GM23248 (cell line): ENCODE measurements around the gene ELMO1. TPM values are rescaled to one million over a fixed set of nuclear protein-coding genes. Genes with fewer than 3 reads are reported as not detected.

Experiments
- DNase-seq: peaks from one replicate; pipeline ENCODE4 v3.0.0-alpha.2; 2015
- H2AFZ ChIP-seq: fragments of 200-600 bp; sonication (generic); 2 replicates; pipeline ENCODE4 v1.6.1; 2016; ENCODE audit warnings: antibody characterized with exemption
- H3F3A ChIP-seq: fragments of 200-600 bp; sonication (generic); 2 replicates; pipeline ENCODE4 v1.6.1; 2016; ENCODE audit warnings: mild to moderate bottlenecking, antibody characterized with exemption, mixed run types; ENCODE audit not compliant: insufficient read depth
- H3K27ac ChIP-seq: fragments of 200-600 bp; sonication (generic); 2 replicates; pipeline ENCODE4 v1.5.1; 2016; ENCODE audit warnings: mild to moderate bottlenecking
- H3K27me3 ChIP-seq: fragments of 200-600 bp; sonication (generic); replicated peaks from 2 replicates; pipeline ENCODE4 v1.6.1; 2016; ENCODE audit warnings: mild to moderate bottlenecking; ENCODE audit not compliant: insufficient read depth
- H3K36me3 ChIP-seq: fragments of 200-600 bp; sonication (generic); 2 replicates; pipeline ENCODE4 v1.6.1; 2016; ENCODE audit warnings: low read depth, mild to moderate bottlenecking
- H3K4me1 ChIP-seq: fragments of 200-600 bp; sonication (generic); 2 replicates; pipeline ENCODE4 v1.6.1; 2016; ENCODE audit warnings: mild to moderate bottlenecking; ENCODE audit not compliant: insufficient read depth
- H3K4me2 ChIP-seq: fragments of 200-600 bp; sonication (generic); one replicate; pipeline ENCODE4 v1.6.1; 2016; ENCODE audit warnings: mild to moderate bottlenecking; ENCODE audit not compliant: unreplicated experiment
- H3K4me3 ChIP-seq: fragments of 200-600 bp; sonication (generic); 2 replicates; pipeline ENCODE4 v1.5.1; 2016; ENCODE audit warnings: mild to moderate bottlenecking
- H3K79me2 ChIP-seq: fragments of 200-600 bp; sonication (generic); 2 replicates; pipeline ENCODE4 v1.6.1; 2016; ENCODE audit warnings: mild to moderate bottlenecking; ENCODE audit not compliant: insufficient read depth
- H3K9ac ChIP-seq: fragments of 200-600 bp; sonication (generic); 2 replicates; pipeline ENCODE4 v1.6.1; 2016; ENCODE audit warnings: mild to moderate bottlenecking
- H3K9me2 ChIP-seq: fragments of 200-600 bp; sonication (generic); 2 replicates; pipeline ENCODE4 v1.6.1; 2016; ENCODE audit warnings: mixed run types, mild to moderate bottlenecking, moderate library complexity; ENCODE audit not compliant: insufficient read depth
- H3K9me3 ChIP-seq: fragments of 200-600 bp; sonication (generic); one replicate; pipeline ENCODE4 v1.6.1; 2017; ENCODE audit warnings: low read depth
- H4K20me1 ChIP-seq: fragments of 200-600 bp; sonication (generic); 2 replicates; pipeline ENCODE4 v1.6.0; 2016; ENCODE audit not compliant: insufficient read depth
- EZH2 ChIP-seq: fragments of 200-600 bp; sonication (generic); IDR thresholded peaks from 2 replicates; pipeline ENCODE4 v1.6.1; 2018; ENCODE audit warnings: antibody characterized with exemption, mild to moderate bottlenecking; ENCODE audit not compliant: insufficient read depth, poor library complexity, severe bottlenecking
- EZH2phosphoT487 ChIP-seq: fragments of 200-600 bp; sonication (generic); IDR thresholded peaks from 2 replicates; pipeline ENCODE4 v1.6.1; 2018; ENCODE audit warnings: antibody characterized with exemption, moderate library complexity, mild to moderate bottlenecking, low read depth; ENCODE audit not compliant: insufficient read depth
- WGBS, 2 experiments: methylation state at CpG; one replicate each; pipeline ENCODE4 v1.1.6; 2015 to 2017; ENCODE audit warnings: low lambda C conversion rate in 2 of 2, low coverage in 1 of 2; ENCODE audit errors: missing lambda C conversion rate in 2 of 2; 5-methylcytosine and 5-hydroxymethylcytosine counted together
- in situ Hi-C: fragments of 300-500 bp; cut with MboI; formaldehyde crosslinking; loops from 2 replicates; pipeline ENCODE4 v1.15.0; 2020
- polyA plus RNA-seq: library from polyadenylated mRNA; unstranded; fragments of >200 nt; fragmentation: Nextera tagmentation; extraction: Ambion mirVana; gene quantifications from 2 replicates; pipeline ENCODE4 v1.2.1, GENCODE V29; 2016
- total RNA-seq: library from RNA; depleted of rRNA; stranded (reverse); fragments of >200 nt; shearing (Covaris generic); gene quantifications from 2 replicates; pipeline ENCODE4 v1.2.3, GENCODE V29; 2014

ELMO1 gene
- total and polyA plus RNA-seq, 2 experiments from 2014 or later, result not detected

- H3K4me3 ChIP-seq, result no peak overlapping the region
- H3K9ac ChIP-seq, result no peak overlapping the region
- no peaks in the 10 kb centered on the region for H3K36me3 ChIP-seq
- 48 to 60% methylated on average over 2 of the region's 2 CpGs for WGBS, 2 experiments
- no peak overlapping the region for H3K27ac ChIP-seq
- H3F3A ChIP-seq, result no peaks in the 10 kb centered on the region
- no peaks in the 10 kb centered on the region for H3K4me1 ChIP-seq
- H3K79me2 ChIP-seq, result no peaks in the 10 kb centered on the region
- TF ChIP-seq EZH2 (no peak), EZH2phosphoT487 (no peak)
- no peaks in the 10 kb centered on the region for H3K27me3 ChIP-seq
- H3K4me2 ChIP-seq, result no peak overlapping the region
- DNase-seq, result no peak
- H3K9me2 ChIP-seq, result no peaks in the 10 kb centered on the region
- in situ Hi-C loops, result no loop called here
- H3K9me3 ChIP-seq, result no peaks in the 10 kb centered on the region
- no peak overlapping the region for H2AFZ ChIP-seq
- no peaks in the 10 kb centered on the region for H4K20me1 ChIP-seq
These were observed 379.3 kb downstream of the ELMO1 start for GRCh38 chr7:37069336-37069735.

DNA sequence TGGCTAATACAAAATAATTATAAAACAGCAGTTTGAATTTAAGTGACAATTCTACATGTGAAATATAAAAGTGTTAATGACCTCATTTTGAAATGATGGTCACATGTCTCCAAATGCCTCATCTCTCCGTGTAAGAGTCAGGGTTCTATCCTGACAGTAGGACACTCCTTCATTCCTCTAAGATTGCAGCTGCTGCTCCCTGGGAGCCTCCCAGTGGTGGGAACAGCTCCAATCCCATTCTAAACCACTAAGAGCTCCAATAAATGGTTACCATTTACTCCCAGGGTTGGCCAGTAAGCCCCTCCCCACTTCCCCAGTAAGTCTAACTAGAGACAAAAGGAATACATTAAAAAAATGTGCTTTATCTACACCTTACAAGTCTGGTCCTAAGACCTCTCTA, 379.8 kb downstream of the ELMO1 start:
- H3K4me2 ChIP-seq, result no peak overlapping the region
- in situ Hi-C loops, result no loop called here
- H2AFZ ChIP-seq, result no peak overlapping the region
- H3K4me3 ChIP-seq, result no peak overlapping the region
- H3K9me3 ChIP-seq, result no peaks in the 10 kb centered on the region
- H4K20me1 ChIP-seq, result no peaks in the 10 kb centered on the region
- H3F3A ChIP-seq, result no peaks in the 10 kb centered on the region
- DNase-seq, result no peak
- H3K27ac ChIP-seq, result no peak overlapping the region
- H3K36me3 ChIP-seq, result no peaks in the 10 kb centered on the region
- H3K9me2 ChIP-seq, result no peaks in the 10 kb centered on the region
- H3K27me3 ChIP-seq, result no peaks in the 10 kb centered on the region
- H3K79me2 ChIP-seq, result no peaks in the 10 kb centered on the region
- no peaks in the 10 kb centered on the region for H3K4me1 ChIP-seq
- WGBS, 2 experiments, result 0 to 3% methylated on average over 1 of the region's 1 CpG
- no peak overlapping the region for H3K9ac ChIP-seq
- no peak for TF ChIP-seq EZH2phosphoT487
- TF ChIP-seq EZH2, result no peak

DNA sequence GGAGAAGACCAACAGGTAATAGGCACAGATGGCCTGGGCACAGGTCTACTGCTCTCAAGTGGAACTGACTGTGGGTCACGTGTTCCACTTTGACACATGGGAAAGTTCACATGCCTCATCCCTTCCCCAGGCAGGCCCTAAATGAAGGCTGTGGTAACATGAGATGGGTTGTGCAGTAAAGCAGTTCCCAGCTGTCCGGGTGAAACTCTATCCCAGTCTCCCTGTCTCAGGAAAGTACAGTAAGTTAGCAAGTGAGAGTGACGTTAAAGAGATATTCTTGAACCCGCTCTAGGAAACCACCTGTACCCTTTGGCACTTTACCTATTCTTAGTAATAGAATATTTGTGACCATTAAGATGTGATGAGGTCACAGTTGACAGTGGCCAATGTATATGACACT, 380.6 kb downstream of the ELMO1 start:
- Histone ChIP-seq H3K79me2 (no peaks in the 10 kb centered on the region), H3K4me2 (no peak overlapping the region), H3K9ac (no peak overlapping the region), H3F3A (no peaks in the 10 kb centered on the region), H3K9me2 (no peaks in the 10 kb centered on the region), H3K9me3 (no peaks in the 10 kb centered on the region), H3K27me3 (no peaks in the 10 kb centered on the region), H3K36me3 (no peaks in the 10 kb centered on the region), H3K4me3 (no peak overlapping the region), H2AFZ (no peak overlapping the region), H3K4me1 (no peaks in the 10 kb centered on the region), H4K20me1 (no peaks in the 10 kb centered on the region), H3K27ac (no peak overlapping the region)
- in situ Hi-C loops, result no loop called here
- DNase-seq, result no peak
- TF ChIP-seq EZH2phosphoT487 (no peak), EZH2 (no peak)
- 37 to 43% methylated on average over 4 of the region's 4 CpGs for WGBS, 2 experiments

- Histone ChIP-seq H3K4me1 (no peaks in the 10 kb centered on the region), H3K79me2 (no peaks in the 10 kb centered on the region), H3K9me3 (no peaks in the 10 kb centered on the region), H3K27ac (no peak overlapping the region), H2AFZ (no peak overlapping the region), H3K4me3 (no peak overlapping the region), H3K27me3 (no peaks in the 10 kb centered on the region), H3K4me2 (no peak overlapping the region), H3K9me2 (no peaks in the 10 kb centered on the region), H3K9ac (no peak overlapping the region), H3K36me3 (no peaks in the 10 kb centered on the region), H3F3A (no peaks in the 10 kb centered on the region), H4K20me1 (no peaks in the 10 kb centered on the region)
- TF ChIP-seq EZH2phosphoT487, result no peak
- no peak for TF ChIP-seq EZH2
- in situ Hi-C loops, result no loop called here
- DNase-seq, result no peak
- 55 to 63% methylated on average over 5 of the region's 5 CpGs for WGBS, 2 experiments
These were observed 382.8 kb downstream of the ELMO1 start for GRCh38 chr7:37065779-37066271.

DNA sequence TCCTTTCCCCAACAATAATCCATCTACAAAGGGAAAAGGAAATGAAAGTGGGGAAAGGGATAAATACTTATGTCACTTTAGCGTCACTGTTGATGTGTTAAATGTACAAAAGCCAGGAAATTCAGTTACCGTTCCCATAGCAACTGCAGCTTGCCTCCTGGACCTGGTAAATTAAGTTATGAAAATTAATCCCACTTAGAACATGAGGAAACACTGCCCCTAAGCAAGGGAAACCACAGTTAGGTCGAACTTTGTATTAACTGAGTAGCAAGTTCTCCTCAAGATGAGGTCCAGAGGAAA, 386.2 kb downstream of the ELMO1 start:
- Histone ChIP-seq H4K20me1 (no peaks in the 10 kb centered on the region), H3K4me2 (no peak overlapping the region), H3K9ac (no peak overlapping the region), H3K27ac (no peak overlapping the region), H3K9me2 (no peaks in the 10 kb centered on the region), H3K36me3 (no peaks in the 10 kb centered on the region), H2AFZ (no peak overlapping the region), H3K79me2 (no peaks in the 10 kb centered on the region), H3K4me3 (no peak overlapping the region), H3K9me3 (no peaks in the 10 kb centered on the region), H3K4me1 (no peaks in the 10 kb centered on the region), H3K27me3 (no peaks in the 10 kb centered on the region), H3F3A (no peaks in the 10 kb centered on the region)
- no peak for TF ChIP-seq EZH2phosphoT487
- no peak for TF ChIP-seq EZH2
- 54 to 62% methylated on average over 3 of the region's 3 CpGs for WGBS, 2 experiments
- in situ Hi-C loops, result no loop called here
- no peak for DNase-seq
